Left lung (tissue), 10 donors: Measurements from ENCODE around the gene KRT35. TPM values are rescaled to one million over a fixed set of nuclear protein-coding genes. Genes with fewer than 3 reads are reported as not detected.

Source experiments
- ATAC-seq: fragments of 200-7000 bp; cut with Tn5 transposase; one replicate; pipeline ENCODE4 v1.9.1; 2020; ENCODE audit warnings: moderate library complexity
- DNase-seq, 4 donors: peaks; one replicate each; pipeline ENCODE4 v3.0.0-alpha.2; 2013 to 2020
- H3K27ac ChIP-seq, 2 donors: fragments of 200-600 bp; sonication (generic) in 1 of 2; one replicate each; pipeline versions ENCODE4 v1.5.0 to v1.8.0; 2020 to 2021
- H3K27me3 ChIP-seq, 2 donors: fragments of 200-600 bp; sonication (generic) in 1 of 2; one replicate each; pipeline versions ENCODE4 v1.5.0 to v1.8.0; 2020 to 2021
- H3K36me3 ChIP-seq, 2 donors: fragments of 200-600 bp; sonication (generic) in 1 of 2; one replicate each; pipeline versions ENCODE4 v1.5.0 to v1.8.0; 2020 to 2021
- H3K4me1 ChIP-seq, 2 donors: fragments of 200-600 bp; one replicate each; pipeline ENCODE4 v1.8.0; 2021
- H3K4me3 ChIP-seq, 2 donors: fragments of 200-600 bp; sonication (generic) in 1 of 2; one replicate each; pipeline versions ENCODE4 v1.5.0 to v1.8.0; 2020 to 2021; ENCODE audit warnings: mild to moderate bottlenecking in 1 of 2
- H3K9me3 ChIP-seq, 2 donors: fragments of 200-600 bp; sonication (generic) in 1 of 2; one replicate each; pipeline versions ENCODE4 v1.5.0 to v1.8.0; 2020 to 2021
- intact Hi-C, 2 donors: fragments of 100-400 bp; cut with DNase I; formaldehyde crosslinking; loops; one replicate each; pipeline versions ENCODE4 v1.11.2 to v1.14.2; 2022
- polyA plus RNA-seq, 6 donors: library from polyadenylated mRNA; unstranded; fragments of 120-200 nt; gene quantifications; one replicate each; pipeline ENCODE4 v1.2.1, GENCODE V29; 2013; ENCODE audit not compliant: insufficient read length in 6 of 6
- total RNA-seq, 2 donors: library from RNA; stranded (reverse); fragmentation: NEBNext Ultra II Directional; extraction: Animal tissue kit (Norgen Biotek cat#: 25700); gene quantifications; one replicate each; pipeline ENCODE4 v1.2.1, GENCODE V29; 2021
- TF ChIP-seq, protein P1 (sequence below), 2 donors: fragments of 200-600 bp; sonication (generic) in 1 of 2; IDR thresholded peaks; one replicate each; pipeline versions ENCODE4 v1.5.0 to v1.8.0; 2021; ENCODE audit warnings: antibody characterized with exemption in 2 of 2
- donor health status: DM: no; HTN: yes; CAD: no.
- donor health status: DM: no; HTN: no; CAD: no.

KRT35 gene
- total and polyA plus RNA-seq, 8 donors = not detected

DNA sequence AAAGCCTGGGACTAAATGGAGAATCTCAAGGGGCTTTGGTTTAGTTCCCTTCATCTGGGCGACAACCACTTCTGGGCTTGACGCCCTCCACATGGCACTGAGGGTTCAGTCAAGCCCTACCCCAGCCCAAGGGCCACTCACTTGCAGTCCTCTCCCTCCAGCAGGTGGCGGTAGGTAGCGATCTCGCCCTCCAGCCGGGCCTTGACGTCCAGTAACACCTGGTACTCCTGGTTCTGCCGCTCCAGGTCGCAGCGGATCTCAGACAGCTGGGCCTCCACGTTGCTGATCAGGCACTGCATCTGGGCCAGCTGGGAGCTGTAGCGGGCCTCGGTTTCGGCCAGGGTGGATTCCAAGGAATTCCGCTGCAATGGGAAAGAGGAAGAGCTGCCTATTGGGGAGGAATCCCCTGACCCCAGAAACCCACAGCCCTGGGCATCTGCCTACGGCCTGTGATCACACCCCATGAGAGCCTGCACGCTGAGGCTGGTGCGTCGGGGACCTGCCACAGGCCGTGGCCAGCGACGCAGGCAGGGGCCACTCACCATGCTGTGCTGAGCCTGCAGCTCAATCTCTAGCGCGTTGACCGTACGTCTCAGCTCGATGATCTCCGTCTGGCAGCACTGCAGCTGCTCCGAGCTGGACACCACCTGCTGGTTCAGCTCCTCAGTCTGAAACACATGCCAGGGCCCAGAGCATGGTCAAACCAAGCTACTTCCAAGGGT is 6.0 kb upstream of the KRT35 start:
- Histone ChIP-seq H3K36me3 (no peaks in the 10 kb centered on the region), H3K4me3 (no peak overlapping the region), H3K9me3 (no peaks in the 10 kb centered on the region), H3K27me3 (peaks cover 0 to 12% of the 10 kb centered on the region in 2 donors), H3K27ac (no peak overlapping the region), H3K4me1 (peaks cover 0 to 9% of the 10 kb centered on the region in 2 donors)
- DNase-seq (peak in 2 of 4 donors; percentile 58 to 92), ATAC-seq (peak; percentile 69)
- TF ChIP-seq, protein P1, sequence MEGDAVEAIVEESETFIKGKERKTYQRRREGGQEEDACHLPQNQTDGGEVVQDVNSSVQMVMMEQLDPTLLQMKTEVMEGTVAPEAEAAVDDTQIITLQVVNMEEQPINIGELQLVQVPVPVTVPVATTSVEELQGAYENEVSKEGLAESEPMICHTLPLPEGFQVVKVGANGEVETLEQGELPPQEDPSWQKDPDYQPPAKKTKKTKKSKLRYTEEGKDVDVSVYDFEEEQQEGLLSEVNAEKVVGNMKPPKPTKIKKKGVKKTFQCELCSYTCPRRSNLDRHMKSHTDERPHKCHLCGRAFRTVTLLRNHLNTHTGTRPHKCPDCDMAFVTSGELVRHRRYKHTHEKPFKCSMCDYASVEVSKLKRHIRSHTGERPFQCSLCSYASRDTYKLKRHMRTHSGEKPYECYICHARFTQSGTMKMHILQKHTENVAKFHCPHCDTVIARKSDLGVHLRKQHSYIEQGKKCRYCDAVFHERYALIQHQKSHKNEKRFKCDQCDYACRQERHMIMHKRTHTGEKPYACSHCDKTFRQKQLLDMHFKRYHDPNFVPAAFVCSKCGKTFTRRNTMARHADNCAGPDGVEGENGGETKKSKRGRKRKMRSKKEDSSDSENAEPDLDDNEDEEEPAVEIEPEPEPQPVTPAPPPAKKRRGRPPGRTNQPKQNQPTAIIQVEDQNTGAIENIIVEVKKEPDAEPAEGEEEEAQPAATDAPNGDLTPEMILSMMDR (IDR thresholded peaks at IDR 0.05) = peak; percentile 33 to 72
- intact Hi-C loops = no loop called here

DNA sequence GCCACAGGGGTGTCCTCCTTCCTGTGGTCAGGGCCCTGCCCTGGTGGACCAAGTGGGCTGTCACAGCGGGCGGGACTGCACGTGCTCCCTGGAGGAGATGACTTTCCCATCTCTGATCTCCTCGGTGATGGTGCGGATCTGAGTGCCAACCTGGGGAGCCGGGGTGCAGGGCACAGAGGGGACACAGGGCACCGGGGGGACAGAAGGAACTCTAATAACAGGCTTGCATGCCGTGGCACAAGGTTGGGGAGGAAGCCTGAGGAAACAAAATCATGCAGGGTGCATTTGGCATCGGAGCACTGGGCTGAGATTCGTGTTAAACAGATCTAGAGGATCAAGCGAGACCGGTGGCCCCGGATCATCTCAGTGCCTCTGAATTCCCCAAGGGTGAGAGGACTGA is 5.4 kb upstream of the KRT35 start:
- DNase-seq (no peak), ATAC-seq (no peak)
- TF ChIP-seq, protein P1 (IDR thresholded peaks at IDR 0.05) = no peak
- Histone ChIP-seq H3K36me3 (no peaks in the 10 kb centered on the region), H3K4me1 (peaks cover 0 to 9% of the 10 kb centered on the region in 2 donors), H3K9me3 (no peaks in the 10 kb centered on the region), H3K4me3 (no peak overlapping the region), H3K27ac (no peak overlapping the region), H3K27me3 (peaks cover 0 to 12% of the 10 kb centered on the region in 2 donors)
- intact Hi-C loops = no loop called here

- Histone ChIP-seq H3K36me3 (no peaks in the 10 kb centered on the region), H3K9me3 (no peaks in the 10 kb centered on the region), H3K4me1 (peaks cover 0 to 6% of the 10 kb centered on the region in 2 donors), H3K27ac (no peak overlapping the region), H3K27me3 (peaks cover 0 to 12% of the 10 kb centered on the region in 2 donors), H3K4me3 (no peak overlapping the region)
- DNase-seq = no peak
- TF ChIP-seq, protein P1 (IDR thresholded peaks at IDR 0.05) = no peak
- intact Hi-C loops = no loop called here
- ATAC-seq = no peak
Measured at GRCh38 chr17:41484920-41485904, 4.3 kb upstream of the KRT35 start.

GRCh38 chr17:41483991-41484826 is 3.3 kb upstream of the KRT35 start:
- ATAC-seq = no peak
- intact Hi-C loops = no loop called here

More at GRCh38 chr17:41483991-41484826, 3.3 kb upstream of the KRT35 start:
- H3K9me3 ChIP-seq = no peaks in the 10 kb centered on the region
- TF ChIP-seq, protein P1 (IDR thresholded peaks at IDR 0.05) = no peak
- no peaks in the 10 kb centered on the region for H3K36me3 ChIP-seq
- H3K4me3 ChIP-seq = no peak overlapping the region
- H3K4me1 ChIP-seq = no peaks in the 10 kb centered on the region
- peaks cover 0 to 12% of the 10 kb centered on the region in 2 donors for H3K27me3 ChIP-seq
- DNase-seq = no peak
- no peak overlapping the region for H3K27ac ChIP-seq
